Fibroblast of lung (primary cell): ENCODE results near the gene ARHGAP45.

Experiments used
- CTCF ChIP-seq, 2 donors: IDR thresholded peaks in 1 of 2; conservative IDR thresholded peaks in 1 of 2; 1 replicate in 1 of 2; 2 replicates in 1 of 2; pipeline ENCODE4 v1.5.1; 2011 to 2012; ENCODE audit warnings: low read length in 2 of 2, control low read depth in 1 of 2, inconsistent platforms in 1 of 2, low read depth in 1 of 2, mild to moderate bottlenecking in 1 of 2
- EZH2 ChIP-seq: IDR thresholded peaks from 2 replicates; pipeline ENCODE4 v1.5.1; 2012; ENCODE audit warnings: low read length, control low read depth, mild to moderate bottlenecking; ENCODE audit errors: missing control alignments

- TF ChIP-seq CTCF (conservative IDR thresholded peaks at IDR 0.05 in 1 of 2, IDR thresholded peaks at IDR 0.05 in 1 of 2; ENCODE audit: low read depth in 1 of 2, low read length in 2 of 2) (no peak), EZH2 (no peak)
These were observed 9.0 kb downstream of the ARHGAP45 start for GRCh38 chr19:1076046-1076386.
